CD4-positive, alpha-beta T cell (primary cell): ENCODE data around the gene ETFDH. TPM values are rescaled to one million over a fixed set of nuclear protein-coding genes. Genes with fewer than 3 reads are reported as not detected.
"Not testable (repeated sequence)": the region's sequence is repeated elsewhere in the genome, so short reads cannot be mapped to it uniquely, and the experiment has no call there.

Experiments
- ATAC-seq: fragments of 200-7000 bp; cut with Tn5 transposase; one replicate; pipeline ENCODE4 v1.10.0; 2022; ENCODE audit warnings: mild to moderate bottlenecking; ENCODE audit not compliant: poor library complexity
- CTCF ChIA-PET: fragments of 350-600 bp; sonication (Branson Sonifier 250); formaldehyde crosslinking; loops from one replicate; lab custom pipeline; 2021; ENCODE audit warnings: antibody characterized with exemption, inconsistent platforms; lab: Charles Lee
- POLR2A ChIA-PET: fragments of 350-600 bp; sonication (Branson Sonifier 250); formaldehyde crosslinking; loops from one replicate; lab custom pipeline; 2021; ENCODE audit warnings: antibody characterized with exemption, inconsistent platforms; lab: Charles Lee
- DNase-seq, 14 experiments: peaks; one replicate each; pipeline ENCODE4 v3.0.0-alpha.2; 2013 to 2020; ENCODE audit warnings: mixed read lengths in 2 of 14
- H3K27ac ChIP-seq, 2 donors: one replicate each; pipeline versions ENCODE4 v1.5.1 to v1.7.0; 2013; ENCODE audit warnings: low read length in 2 of 2, low read depth in 1 of 2, mild to moderate bottlenecking in 1 of 2
- H3K27me3 ChIP-seq, 2 experiments: 1 replicate in 1 of 2; 2 replicates in 1 of 2; pipeline versions ENCODE4 v1.6.1 to v1.7.0; 2013; ENCODE audit warnings: low read length in 2 of 2, control low read depth in 1 of 2, mild to moderate bottlenecking in 1 of 2, moderate library complexity in 1 of 2; ENCODE audit not compliant: insufficient read depth in 2 of 2, control insufficient read depth in 1 of 2
- H3K36me3 ChIP-seq: one replicate; pipeline ENCODE4 v1.6.1; 2013; ENCODE audit warnings: low read length, control low read depth; ENCODE audit not compliant: insufficient read depth
- H3K4me1 ChIP-seq: one replicate; pipeline ENCODE4 v1.6.1; 2013; ENCODE audit warnings: low read length, control low read depth; ENCODE audit not compliant: insufficient read depth
- H3K4me3 ChIP-seq: one replicate; pipeline ENCODE4 v1.5.1; 2013; ENCODE audit warnings: mild to moderate bottlenecking, low read length, moderate library complexity
- H3K9me3 ChIP-seq, 2 experiments: 1 replicate in 1 of 2; 2 replicates in 1 of 2; pipeline versions ENCODE4 v1.6.1 to v1.7.0; 2013; ENCODE audit warnings: low read length in 2 of 2, mild to moderate bottlenecking in 2 of 2, control low read depth in 1 of 2, moderate library complexity in 1 of 2; ENCODE audit not compliant: control insufficient read depth in 1 of 2, insufficient read depth in 1 of 2
- H3K27ac Mint-ChIP-seq: one replicate; pipeline ENCODE4 v1.8.0; 2020; ENCODE audit warnings: mixed read lengths
- H3K27me3 Mint-ChIP-seq: one replicate; pipeline ENCODE4 v1.8.0; 2021; ENCODE audit warnings: mixed read lengths
- H3K36me3 Mint-ChIP-seq: one replicate; pipeline ENCODE4 v1.8.0; 2021; ENCODE audit warnings: low read depth, mixed read lengths
- H3K4me1 Mint-ChIP-seq: one replicate; pipeline ENCODE4 v1.8.0; 2021; ENCODE audit warnings: low read depth, mixed read lengths
- H3K4me3 Mint-ChIP-seq: one replicate; pipeline ENCODE4 v1.8.0; 2020; ENCODE audit warnings: mild to moderate bottlenecking, mixed read lengths
- H3K9me3 Mint-ChIP-seq: one replicate; pipeline ENCODE4 v1.8.0; 2020; ENCODE audit warnings: mixed read lengths
- CTCF ChIP-seq: fragments of 200-600 bp; IDR thresholded peaks from one replicate; pipeline ENCODE4 v1.8.0; 2022; ENCODE audit warnings: antibody characterized with exemption, mild to moderate bottlenecking
- intact Hi-C, 2 experiments: fragments of 100-400 bp; cut with DNase I in 1 of 2; cut with micrococcal nuclease in 1 of 2; formaldehyde crosslinking; loops; one replicate each; pipeline versions ENCODE4 v1.15.1 to v1.9.0; 2023 to 2025; cut with DNase I, micrococcal nuclease
- total RNA-seq, 174 experiments: library from RNA in 2 of 174; stranded (reverse) in 2 of 174; gene quantifications; one replicate each; pipeline ENCODE4 v1.2.3 and lab custom pipeline; 2021 to 2026

Gene ETFDH
- total RNA-seq, 2 experiments from 2014 or later, result 12.7 to 13.1 TPM

- ATAC-seq (no peak), DNase-seq (no peak)
- intact Hi-C loops, result no loop called here
- no peak overlapping the region for H3K27ac ChIP-seq
- H3K9me3 ChIP-seq, result no peaks in the 10 kb centered on the region
- Mint-ChIP-seq H3K4me1 (no peaks in the 10 kb centered on the region), H3K27me3 (peaks cover 14% of the 10 kb centered on the region), H3K4me3 (no peak overlapping the region), H3K27ac (no peak overlapping the region), H3K9me3 (no peaks in the 10 kb centered on the region), H3K36me3 (no peaks in the 10 kb centered on the region)
- ChIA-PET POLR2A (no interaction called here), CTCF (no interaction called here)
- no peaks in the 10 kb centered on the region for H3K4me1 ChIP-seq
- H3K27me3 ChIP-seq, result no peaks in the 10 kb centered on the region
- TF ChIP-seq CTCF, result no peak
- no peak overlapping the region for H3K4me3 ChIP-seq
- no peaks in the 10 kb centered on the region for H3K36me3 ChIP-seq
Measured at GRCh38 chr4:158739600-158739999, 67.5 kb downstream of the ETFDH start.

- H3K27me3 Mint-ChIP-seq, result peaks cover 6% of the 10 kb centered on the region
- intact Hi-C loops, result no loop called here
- H3K9me3 Mint-ChIP-seq, result no peaks in the 10 kb centered on the region
- no peak overlapping the region for H3K27ac Mint-ChIP-seq
- Histone ChIP-seq H3K4me3 (no peak overlapping the region), H3K27ac (no peak overlapping the region), H3K36me3 (no peaks in the 10 kb centered on the region), H3K4me1 (no peaks in the 10 kb centered on the region), H3K9me3 (peaks cover 0 to under 1% of the 10 kb centered on the region in 2 experiments), H3K27me3 (no peaks in the 10 kb centered on the region)
- H3K4me3 Mint-ChIP-seq, result no peak overlapping the region
- no peaks in the 10 kb centered on the region for H3K4me1 Mint-ChIP-seq
- POLR2A ChIA-PET, result no interaction called here
- no peak for TF ChIP-seq CTCF
- no peak for DNase-seq
- no peak for ATAC-seq
- H3K36me3 Mint-ChIP-seq, result no peaks in the 10 kb centered on the region
- CTCF ChIA-PET, result no interaction called here
Measured at GRCh38 chr4:158741326-158742021, 69.4 kb downstream of the ETFDH start.

GRCh38 chr4:158746537-158746936 is 74.4 kb downstream of the ETFDH start:
- H3K27ac ChIP-seq, H3K9me3 ChIP-seq, H3K27me3 ChIP-seq, H3K4me3 ChIP-seq, ATAC-seq, H3K4me3 Mint-ChIP-seq, CTCF ChIA-PET, H3K27me3 Mint-ChIP-seq, H3K36me3 ChIP-seq, H3K9me3 Mint-ChIP-seq, H3K4me1 Mint-ChIP-seq, intact Hi-C loops, DNase-seq, H3K4me1 ChIP-seq, H3K27ac Mint-ChIP-seq, H3K36me3 Mint-ChIP-seq, POLR2A ChIA-PET: not testable (repeated sequence)

- no peaks in the 10 kb centered on the region for H3K27me3 ChIP-seq
- no peak for TF ChIP-seq CTCF
- H3K9me3 Mint-ChIP-seq, result no peaks in the 10 kb centered on the region
- H3K36me3 ChIP-seq, result no peaks in the 10 kb centered on the region
- CTCF ChIA-PET, result no interaction called here
- no peaks in the 10 kb centered on the region for H3K27me3 Mint-ChIP-seq
- peaks cover 0 to 10% of the 10 kb centered on the region in 2 experiments for H3K9me3 ChIP-seq
- H3K27ac Mint-ChIP-seq, result no peak overlapping the region
- H3K4me1 ChIP-seq, result no peaks in the 10 kb centered on the region
- POLR2A ChIA-PET, result no interaction called here
- ATAC-seq, result no peak
- no peaks in the 10 kb centered on the region for H3K4me1 Mint-ChIP-seq
- no peak overlapping the region for H3K4me3 ChIP-seq
- no peak overlapping the region for H3K27ac ChIP-seq
- no peak overlapping the region for H3K4me3 Mint-ChIP-seq
- DNase-seq, result no peak
- no peaks in the 10 kb centered on the region for H3K36me3 Mint-ChIP-seq
- intact Hi-C loops, result no loop called here
Measured at GRCh38 chr4:158750379-158750778, 78.3 kb downstream of the ETFDH start.
